Measurements from ENCODE around the gene GRIP2.

The GRIP2 gene

DNA sequence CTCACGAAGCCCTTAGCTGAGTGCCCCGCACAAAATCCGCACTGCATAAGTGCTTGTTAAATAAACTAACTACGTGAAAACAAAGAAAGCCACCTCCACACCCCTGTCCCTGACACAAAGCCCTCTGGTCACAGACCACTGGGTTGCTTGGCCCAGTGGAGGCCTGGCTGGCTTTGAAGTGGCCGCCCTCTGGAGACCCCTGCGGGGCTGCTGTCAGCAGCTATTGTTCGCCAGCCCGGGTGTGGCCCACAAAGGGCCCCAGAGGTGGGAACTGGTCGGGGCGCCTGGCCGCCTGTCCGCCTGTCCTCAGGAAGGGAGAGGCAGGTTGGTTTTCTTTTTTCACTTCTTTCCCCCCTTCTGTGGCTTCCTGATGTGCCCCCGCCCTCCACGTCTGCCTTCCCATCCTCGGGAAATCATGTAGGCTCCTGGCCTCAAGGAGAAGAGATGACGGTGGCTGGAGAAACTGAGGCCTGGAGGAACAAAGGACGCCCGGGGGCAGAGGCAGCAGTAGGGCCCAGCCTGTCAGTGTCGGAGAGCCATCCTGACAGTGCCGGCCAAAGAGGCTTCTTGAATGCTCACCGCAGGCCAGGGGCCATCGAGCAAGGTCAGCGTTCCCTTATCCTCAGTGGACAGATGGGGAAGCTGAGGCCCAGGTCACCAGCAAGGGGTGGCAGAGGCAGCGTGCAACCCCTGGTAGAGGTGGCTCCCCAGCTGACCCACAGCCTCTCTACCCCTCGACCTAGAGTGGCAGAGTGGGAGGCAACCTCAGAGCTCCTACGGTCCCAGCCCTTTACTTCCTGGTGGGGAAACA lies 76.6 kb downstream of the GRIP2 start:
- DNase-seq = no peak

DNA sequence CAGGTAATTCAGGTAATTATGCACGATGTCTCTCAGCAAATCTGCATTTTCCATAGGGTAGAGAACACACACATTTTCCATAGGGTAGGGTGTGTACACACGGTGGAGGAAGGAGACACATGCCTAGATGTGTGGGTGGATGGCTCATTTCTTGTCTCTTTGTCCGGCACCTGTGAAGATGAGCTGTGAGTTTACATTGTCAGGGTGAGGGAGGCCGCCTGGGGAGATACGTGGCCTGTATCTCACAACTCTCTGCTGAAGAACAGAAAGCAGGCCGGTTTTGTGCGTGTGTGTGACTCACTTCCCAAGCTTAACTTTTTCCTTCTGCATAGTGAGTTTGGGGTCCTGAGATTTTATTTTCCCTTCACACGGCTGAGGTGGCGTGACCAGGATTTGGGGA lies 77.4 kb downstream of the GRIP2 start:
- DNase-seq = no peak

DNA sequence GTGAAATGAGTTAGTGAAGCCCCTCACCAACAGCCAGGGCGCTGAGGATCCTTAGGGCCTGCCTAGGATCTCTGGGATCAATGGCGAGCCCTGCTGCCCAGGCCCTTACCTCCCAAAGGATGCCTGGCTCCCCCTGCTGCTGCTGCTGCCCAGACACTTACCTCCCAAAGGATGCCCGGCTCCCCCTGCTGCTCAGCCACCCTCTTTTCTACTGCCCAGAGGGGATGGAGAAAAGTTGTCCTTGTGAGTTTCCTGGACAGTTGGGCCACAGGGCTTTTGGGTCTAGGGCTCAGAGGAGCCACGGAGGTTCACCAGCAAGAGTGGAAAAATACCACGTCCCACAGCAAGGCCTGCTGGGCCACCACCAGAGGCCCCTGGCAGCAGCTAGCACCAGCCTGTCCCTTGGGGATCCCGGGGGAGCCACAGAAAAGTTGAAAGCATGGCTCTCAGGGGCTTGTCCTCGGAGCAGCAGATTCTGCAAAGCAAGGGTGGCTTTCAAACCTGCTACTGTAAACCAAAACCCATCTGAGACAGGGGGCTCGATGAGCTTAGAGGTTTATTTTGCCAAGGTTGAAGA lies 78.3 kb downstream of the GRIP2 start:
- peak in 1 of 2 experiments; percentile 21 for DNase-seq

DNA sequence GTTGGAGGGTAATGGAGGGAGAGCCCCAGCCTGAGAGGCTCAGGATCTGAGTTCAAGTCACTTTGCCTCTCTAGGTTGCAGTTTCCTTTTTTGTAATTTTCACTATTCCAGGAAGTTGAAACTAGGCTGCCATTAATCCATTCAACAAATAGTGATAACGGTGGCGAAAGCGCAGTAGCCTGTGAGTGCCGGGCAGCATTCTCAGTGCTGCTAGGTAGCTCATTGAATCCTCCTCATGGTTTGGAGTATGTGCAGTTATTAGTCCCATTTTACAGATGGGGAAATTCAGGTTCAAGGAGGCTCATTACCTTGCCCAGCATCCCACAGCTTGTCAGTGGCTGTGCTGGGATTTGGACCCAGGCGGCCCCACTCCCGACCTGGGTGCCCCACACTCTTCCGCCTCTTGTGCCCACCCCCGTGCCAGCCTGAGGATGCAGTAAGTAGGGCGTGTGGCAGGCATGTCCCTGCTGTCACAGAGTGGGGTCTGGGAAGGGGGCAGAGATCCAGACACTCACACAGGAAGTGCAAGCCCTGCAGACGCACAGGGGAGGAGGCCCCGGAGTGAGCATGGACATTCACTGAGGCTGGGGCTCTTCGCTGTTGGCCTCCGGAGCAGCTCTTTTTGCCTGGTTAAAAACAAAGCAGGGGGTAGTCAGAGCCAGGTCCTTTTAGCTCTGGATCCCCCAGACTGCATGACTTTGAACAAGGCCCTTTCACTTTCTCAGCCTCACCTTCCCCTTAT lies 79.0 kb downstream of the GRIP2 start:
- no peak for DNase-seq

DNA sequence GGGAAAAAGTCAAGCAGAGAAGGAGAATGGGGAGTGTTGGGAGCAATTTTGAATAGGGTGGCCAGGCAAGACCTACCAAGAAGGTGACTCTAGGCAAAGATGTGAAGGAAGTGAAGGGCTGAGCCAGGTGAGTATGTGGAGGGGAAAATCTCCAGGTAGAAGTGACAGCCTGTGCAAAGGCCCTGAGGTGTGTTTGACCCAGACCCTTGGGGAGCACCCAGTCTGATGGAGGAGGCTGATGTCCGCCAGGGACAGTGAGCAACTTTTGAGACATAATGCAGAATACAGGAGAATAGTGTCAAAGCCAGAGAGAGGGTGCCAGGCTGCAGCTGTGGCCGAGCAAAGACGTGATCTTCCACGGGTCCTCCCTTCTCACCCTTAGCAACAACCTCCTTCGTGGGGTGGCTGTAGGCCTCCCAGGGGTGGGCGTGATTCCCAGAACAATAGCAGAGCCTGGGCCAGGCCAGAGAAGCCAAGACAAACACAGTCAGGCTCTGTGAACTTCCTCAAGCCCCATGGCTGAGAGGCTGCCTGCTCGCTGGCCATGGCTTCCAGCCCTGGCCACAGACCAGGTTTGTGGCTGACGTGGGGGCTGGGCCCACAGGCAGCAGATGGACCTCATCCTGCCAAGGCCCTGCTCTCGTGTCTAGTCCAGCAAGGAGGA lies 79.7 kb downstream of the GRIP2 start:
- DNase-seq = no peak

DNA sequence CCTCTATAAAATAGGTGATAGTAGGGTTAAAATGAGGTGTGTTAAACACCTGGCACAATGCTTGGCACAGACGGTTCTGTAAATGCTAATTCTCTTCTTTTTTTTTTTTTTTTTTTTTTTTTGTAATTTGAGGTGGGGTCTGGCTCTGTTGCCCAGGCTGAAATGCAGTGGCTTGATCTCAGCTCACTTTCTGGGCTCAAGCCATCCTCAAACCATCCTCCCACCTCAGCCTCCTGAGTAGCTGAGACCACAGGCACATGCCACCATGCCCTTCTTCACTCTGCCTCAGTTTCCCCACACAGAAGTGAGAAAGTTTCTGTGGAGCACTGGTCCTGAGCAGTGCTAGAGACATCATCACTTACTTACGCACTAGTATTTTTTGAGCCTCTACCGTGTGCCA lies 80.4 kb downstream of the GRIP2 start:
- no peak for DNase-seq

DNA sequence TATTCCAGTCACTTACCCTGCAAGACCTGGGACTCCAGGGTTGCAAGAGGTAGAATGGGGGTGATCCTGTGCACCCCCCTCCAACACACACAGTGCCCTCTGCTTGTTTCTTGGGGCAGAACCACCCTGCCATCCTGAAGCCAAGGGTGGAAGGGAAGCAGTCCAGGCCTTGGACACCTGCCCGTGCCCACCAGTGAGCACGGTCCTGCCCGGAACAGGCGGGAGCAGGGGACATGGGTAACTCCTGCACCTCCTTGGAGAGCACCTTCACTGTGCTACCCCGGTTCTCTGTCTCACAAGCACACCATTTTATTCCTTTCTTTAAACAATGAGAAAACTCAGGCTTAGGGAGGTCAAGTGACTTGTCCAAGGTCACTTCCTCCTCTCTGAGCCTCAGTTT lies 80.8 kb downstream of the GRIP2 start:
- DNase-seq = no peak

DNA sequence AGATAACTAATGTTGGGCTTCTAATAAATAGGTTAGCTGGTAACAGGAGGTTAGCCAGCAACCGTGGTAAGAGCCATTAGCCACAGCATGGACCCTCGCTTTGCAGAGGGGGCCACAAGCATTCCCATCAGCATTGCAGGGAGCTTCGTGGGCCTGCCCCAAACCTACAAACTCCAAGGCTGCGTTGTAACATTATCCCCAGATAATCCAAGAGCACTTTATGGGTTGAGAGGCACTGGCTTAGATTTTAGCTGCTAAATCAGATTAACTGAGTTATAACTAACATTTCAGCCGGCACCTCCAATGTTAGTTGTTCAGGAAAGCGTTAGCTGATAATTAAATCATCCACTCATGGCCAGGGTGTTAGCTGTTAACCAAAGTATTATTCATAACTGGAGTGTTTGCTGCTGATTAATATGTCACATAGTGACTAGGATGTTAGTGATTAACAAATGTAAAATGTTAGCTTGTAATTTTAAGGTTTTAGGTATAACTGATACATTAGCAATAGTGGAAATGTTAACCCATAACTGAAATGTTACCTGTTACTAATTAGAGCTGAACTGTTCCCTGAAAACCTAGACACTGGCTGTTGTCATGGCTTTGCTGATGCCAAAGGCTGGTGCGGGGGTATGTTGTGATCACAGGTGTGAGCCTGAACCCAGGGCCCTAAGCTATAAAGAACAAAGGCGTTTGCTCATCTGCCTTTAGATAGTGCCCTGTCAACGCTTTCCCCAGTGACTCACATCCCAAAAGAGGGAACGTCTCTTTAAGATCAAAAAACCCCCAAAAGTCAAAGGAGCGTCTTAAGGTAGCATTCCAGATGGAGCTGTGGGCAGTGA lies 81.5 kb downstream of the GRIP2 start:
- peak; percentile 21 to 54 for DNase-seq

DNA sequence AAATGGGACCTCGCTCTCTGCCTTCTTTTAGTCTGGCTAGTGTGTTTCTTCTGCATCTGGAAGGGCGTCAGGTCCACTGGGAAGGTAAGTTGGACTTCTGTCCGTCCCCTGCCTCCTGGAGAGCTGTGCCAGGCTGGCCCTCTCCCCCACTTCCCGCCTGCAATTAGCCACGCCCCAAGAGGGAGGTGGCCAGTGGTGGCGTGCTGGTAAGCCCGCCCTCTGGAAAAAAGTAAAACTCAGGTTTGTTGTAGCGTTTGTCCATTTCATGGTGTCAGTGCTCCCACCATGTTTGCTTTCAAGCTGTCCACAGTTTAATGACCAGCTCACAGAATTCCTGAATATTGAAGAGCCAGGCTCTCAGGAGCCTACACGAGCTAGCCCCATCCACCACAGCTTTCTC lies 82.1 kb downstream of the GRIP2 start:
- DNase-seq = no peak

DNA sequence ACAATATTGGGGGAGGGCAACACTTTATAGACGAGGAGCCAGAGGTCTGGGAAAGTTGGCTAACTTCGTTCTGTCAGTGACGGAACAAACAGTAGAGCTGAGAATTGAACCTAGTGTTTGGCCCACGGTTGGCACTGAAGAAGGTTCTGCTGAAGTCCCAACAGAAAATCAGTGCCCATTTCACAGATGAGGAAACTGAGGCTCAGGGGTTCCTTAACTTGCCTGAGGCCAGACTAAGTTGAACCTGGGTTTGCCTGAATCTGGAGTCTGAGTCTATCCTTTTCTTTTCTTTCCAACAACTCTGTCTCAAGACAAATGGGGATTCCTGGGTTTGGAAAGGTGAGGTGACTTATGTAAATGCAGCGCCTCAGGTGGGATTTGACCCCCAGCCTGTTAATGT lies 82.7 kb downstream of the GRIP2 start:
- no peak for DNase-seq

DNA sequence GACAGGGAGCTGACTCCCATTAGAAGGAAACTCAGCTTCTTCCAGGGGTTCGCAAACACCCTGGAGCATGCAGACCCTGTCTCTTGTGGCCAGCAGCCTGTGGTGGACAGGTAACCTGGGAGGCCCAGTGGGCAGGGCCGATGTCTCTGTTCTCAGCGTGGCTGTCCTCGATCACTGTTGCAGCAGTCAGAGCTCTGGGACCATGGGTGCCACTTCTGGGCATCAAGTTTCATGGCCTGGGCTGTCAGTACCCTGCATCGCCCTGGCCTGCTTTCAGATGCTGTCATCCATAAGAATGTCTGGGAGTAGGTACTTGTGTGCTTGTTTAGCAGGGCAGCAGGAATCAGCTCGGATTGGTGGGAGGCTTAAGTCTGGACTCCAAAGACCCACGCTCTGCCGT lies 83.3 kb downstream of the GRIP2 start:
- no peak for DNase-seq

DNA sequence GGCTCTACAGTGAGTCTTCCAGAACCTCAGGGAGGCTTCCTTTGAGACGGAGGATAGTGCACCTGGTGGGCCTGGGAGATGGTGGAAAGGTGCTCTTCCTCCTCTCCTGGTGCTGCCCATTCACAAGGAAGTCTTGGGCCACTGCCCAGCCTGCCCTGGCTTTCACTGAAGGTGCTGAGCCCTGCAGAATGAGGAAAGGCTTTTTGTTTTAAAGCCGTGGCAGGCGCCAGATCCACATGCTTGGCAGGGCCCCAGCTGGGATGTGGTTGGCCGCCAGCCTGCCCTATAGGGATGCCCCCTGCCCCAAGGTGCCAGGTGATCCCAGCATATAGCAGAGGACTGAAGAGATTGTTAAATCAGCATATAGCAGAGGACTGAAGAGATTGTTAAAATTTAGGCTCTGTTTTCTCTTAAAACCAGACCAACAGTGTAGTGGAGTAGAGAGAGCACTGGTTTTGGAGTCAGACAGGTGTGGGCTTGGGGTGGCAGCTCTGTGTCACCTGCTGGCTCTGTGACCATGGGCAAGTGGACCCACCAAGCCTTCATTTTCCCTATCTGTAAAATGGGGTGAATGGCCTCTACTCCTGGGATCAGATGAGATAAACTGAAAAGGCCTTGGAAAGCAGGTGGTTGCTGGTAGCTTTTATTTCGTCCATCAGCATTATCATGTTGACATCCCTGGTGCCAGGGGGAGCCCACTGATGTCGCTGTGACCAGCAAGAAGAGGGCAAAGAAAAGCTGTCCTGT lies 84.4 kb downstream of the GRIP2 start:
- DNase-seq = no peak

DNA sequence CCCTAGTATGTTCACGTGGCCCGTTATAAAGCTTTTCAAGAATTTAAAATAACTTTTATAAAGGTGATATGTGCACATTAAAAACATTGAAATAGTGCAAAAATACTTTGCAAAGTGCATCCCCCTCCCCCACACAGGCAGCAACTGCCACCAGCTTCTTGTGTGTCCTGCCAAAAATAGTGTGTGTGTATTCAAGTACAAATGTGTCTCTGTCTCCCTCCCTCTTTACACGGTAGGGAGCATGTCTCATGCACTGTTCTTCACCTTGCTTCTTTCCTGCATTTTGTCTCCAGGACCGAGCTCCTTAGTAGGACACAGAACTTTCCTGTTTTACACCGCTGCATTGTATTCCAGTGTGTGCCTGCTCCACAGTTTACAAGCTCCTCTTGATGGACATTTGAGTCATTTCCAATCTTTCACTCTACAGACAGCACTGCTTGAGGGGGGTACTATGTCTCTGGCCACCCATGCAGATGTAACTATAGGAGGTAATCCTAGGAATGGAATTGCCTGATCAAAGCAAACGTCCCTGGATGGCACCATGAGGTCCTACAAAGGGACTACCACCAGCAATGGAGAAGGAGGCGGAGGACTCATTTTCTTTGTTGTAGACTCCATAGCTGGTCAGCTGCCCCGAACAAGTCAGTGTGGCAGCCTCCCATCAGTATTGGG lies 85.4 kb downstream of the GRIP2 start:
- no peak for DNase-seq

DNA sequence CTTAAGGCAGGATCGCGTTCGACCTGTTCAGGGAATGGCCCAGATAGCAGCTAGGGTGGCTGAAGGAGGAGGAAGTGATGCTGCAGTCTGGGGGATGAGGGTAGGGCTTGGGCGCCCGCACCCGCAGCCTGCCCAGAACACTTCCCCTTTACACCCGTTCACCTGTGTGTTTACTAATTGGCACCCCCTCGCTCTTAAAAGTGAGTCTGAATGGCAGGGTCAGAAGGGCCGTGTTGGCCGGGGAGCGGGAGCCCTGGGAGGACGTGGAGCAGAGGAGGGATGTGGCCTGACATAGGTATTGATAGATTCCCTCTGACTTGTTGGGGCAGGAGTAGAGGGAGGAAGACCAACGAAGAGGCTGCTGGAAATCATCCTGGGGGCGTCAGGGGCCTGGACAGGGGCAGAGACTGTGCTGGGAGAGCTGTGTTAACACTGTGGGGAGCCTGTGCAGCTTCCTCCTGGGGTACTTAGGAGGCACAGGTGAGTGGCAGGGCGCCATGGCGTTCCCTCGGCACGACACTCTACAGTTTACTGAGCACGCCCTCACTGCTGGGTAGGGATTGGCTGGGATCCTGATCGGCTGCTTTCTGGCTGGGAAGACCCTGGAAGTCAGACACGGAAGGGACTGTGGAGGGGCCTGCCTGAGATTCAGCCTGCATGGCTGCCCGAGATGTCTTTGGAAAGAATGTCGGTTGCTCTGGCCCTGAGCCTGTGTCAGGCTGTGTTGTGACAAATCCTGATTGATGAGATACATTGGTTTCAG lies 86.1 kb downstream of the GRIP2 start:
- DNase-seq = no peak

DNA sequence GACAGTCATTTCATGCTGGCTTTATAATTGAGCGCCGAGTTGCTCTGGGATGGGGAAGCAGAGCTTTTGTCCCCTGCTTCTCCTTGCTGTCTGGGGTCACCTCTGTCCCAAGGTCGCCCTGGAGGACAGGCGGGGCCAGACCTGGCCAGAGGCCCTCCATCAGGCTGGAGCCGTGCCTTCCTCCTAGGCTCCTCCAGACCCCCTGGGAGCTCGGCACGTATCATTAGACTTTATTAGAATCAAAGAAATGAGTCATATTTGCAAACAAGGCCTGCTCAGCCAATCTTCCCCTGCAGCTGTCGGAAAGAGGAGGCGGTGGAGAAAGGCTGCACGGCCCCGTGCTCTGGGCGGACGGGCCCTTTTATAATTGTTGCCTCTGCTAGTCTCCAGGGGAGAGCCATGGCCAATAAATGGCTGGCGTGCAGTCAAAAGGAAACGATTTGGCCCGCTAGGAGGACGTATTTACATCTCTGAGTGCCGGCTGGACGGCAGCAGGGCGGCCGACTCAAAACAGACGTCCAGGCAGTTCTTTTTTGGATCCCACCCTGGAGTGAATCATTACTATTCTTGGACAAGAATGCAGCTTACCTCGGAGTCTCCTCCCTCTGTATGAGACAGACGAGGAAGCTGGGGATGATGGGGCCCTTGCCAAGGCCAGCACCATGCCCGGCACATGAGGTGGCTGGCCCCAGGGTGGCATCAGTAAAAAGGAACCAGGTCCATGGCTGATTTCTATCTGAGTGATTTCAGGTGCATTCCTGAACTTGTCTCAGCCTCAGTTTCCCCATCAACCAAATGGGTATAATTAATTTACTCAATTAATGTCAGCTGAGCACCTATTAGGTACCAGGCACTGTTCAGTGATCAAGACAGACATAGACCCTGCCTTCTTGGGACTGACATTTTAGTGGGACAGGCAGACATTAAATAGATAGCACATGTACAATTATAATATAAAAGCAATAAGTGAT lies 87.1 kb downstream of the GRIP2 start:
- DNase-seq = no peak

DNA sequence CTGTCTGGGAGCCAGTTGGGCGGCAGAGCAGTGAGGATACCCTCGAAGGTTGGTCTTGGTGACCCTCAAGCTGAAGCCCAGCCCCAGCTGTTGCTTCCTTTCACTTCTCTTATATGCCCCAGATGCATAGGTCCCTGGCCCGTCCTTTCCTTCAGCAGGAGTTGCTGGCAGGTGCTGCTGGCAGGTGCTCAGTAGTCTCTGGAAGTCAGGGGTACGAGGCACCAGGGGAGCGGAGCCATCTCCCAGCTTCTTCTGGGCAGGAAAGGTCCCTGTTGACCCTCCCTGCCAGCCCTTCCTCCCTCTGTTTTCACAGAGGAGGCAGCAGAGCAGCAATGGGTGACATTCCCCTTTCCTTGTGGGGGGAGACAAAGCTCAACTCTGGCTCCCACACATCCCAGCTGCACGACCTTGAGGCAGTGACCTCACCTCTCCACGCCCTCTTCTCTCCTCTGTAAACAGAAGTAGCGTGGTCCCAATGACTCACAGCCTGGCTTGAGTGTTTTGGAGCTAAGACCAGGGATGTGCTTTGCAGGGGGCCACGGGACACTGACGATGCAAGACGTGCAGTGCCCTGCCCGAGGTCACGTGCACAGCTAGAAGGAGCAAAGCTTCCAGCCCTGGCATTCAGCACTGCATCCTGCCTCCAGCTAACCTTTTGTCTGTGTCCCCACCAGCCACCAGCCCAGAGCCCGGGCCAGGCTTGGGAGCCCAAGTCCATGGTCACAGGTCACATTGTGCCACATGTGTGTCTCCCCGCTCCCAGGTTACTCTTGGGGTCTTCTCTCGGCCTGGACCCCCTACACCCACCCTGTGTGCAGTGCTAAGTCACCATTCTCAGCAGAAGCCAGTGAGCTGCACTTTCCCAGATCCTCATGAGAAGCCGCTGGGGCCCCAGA lies 88.0 kb downstream of the GRIP2 start:
- no peak for DNase-seq

DNA sequence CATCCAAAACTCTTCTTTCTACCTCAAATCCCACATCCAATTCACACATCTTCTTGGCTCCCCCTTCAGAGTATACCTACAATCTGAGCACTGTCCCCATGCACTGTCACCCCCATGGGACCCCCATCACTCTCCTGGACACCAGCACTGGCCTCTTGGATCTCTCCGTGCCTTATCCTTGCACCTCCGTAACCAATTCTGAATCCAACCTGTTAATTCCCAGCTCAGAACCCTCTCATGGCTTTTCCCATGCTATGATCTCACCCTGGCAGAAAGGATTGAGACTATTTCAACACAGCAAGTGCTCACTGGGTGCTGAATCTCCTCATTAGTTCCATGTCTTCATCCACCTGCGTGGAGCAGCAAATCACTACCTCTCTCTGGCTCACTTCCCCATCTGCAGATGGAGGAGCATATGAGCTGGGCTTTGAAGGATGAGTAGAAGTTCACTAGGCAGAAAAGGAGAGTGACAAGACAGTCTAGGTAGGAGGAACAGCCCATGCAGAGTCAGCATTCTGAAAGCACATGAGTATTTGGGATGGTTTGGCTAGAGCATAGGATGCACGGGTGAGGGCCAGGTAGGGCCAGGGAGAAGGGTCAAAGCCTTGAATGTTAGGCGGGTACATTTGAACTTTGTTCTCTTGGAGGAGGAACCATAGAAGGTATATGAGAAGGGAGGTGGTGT lies 89.1 kb downstream of the GRIP2 start:
- no peak for DNase-seq

DNA sequence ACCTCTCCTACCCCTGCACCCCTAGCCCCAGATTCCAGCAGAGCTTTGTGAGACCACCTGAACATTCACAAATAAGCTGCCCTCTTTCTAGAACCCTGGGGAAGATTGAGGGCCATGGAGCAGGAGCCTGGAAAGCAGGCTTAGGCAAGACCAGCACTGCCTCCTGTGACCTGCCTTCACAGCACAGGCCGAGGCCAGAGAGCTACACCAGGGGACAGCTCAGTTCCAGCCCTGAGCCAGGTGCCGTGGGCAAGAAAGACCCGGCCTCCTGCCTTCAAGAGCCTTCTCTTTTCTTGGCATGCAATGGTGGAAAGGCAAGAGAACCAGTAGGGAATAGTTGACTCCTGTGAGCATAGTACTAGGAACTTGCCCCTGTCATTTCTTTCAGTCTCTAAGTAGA lies 89.6 kb downstream of the GRIP2 start:
- DNase-seq = no peak

Measured in NCI-H524 (cell line).